ENCODE data around the gene PANK4.

Gene PANK4

DNA sequence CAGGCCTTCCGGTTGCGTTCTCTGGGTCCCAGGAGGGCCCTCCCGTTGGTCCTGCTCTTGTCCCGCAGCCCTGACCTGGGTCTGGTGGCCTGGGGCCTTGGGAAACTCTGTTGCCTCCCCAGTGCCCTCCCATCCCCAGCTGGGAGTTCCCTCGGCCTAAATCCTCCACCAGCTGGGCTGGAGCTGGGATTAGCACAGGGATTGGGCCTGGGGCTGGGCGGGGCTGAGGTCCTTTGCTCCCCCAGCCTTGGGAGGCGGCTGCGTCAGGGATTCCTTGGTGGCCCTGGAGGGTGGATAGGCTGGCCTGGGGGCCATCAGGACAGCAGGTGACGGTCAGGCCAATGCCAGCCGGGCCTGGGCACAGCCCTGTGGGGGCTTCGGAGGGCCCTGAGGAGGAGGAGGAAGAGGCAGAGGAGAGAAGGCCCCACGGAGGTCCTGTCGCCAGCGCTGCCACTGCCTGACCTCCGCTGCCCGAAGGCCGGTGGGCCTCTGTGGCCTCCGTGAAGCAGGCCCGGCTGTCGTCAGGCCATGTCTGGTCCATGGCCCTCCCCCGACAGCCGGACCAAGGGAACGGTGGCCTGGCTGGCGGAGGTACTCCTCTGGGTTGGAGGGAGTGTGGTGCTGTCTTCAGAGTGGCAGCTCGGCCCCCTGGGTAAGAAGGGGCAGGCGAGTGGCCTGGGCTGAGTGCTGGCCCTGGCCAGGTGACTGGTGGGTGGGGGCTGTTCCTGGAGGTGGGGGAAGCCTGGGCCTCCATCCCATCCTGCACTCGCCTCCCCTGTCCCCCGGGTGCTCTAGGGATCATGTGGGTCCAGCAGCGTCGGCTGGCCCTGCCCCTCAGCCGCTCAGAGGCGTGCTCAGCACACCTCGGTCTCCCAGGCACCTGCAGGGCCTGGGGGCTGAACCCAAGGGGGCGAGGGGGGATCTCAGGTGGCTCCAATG is 50.1 kb downstream of the PANK4 start, which contains the start of gene PLCH2:
Gene PLCH2 (plus strand): TSS at position 229 of the 939 bp plus-strand sequence. CDS start 300 bp downstream, at position 529.
- no peak for DNase-seq (ENCODE audit: low read depth)

- no peak for DNase-seq (ENCODE audit: low read depth)
Measured at GRCh38 chr1:2475571-2475970, 50.8 kb downstream of the PANK4 start.

- peak; percentile 9 for DNase-seq (ENCODE audit: low read depth)
Measured at GRCh38 chr1:2474933-2475371, 51.4 kb downstream of the PANK4 start.

DNA sequence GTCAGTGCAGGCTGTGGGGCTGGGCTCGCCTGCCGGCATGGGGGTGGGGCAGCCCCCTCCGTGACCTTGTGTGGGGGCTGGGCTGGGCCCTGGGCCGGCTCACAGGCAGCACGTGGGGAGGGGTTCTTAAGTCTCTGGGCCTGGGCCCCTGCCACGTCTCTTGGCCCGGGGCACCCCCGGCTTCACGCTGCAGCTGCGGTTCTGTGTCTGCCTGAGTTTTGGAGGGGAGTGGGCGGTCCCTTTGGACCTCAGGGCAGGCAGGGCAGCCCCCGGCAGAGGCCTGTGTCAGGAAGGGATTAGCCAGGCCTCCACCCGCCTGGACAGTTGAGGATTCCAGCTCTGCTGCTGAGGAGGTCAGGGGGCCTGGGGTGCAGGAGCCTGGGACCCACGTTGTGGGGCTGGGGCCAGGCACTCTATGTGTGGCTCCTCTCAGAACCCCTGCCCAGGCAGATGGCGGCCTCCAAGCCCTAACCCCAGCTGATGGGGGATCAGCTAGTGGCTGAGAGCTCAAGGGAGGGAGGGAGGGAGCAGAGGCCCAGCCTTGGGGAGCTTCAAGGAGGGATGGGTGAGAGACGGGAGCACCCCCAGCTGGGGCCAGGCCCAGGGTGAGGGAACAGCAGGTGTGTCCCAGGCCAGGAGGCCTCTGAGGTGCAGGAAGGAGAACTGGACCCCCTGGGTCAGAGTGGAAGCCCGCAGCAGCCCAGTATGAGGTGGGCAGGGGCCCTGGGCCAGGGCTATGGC is 52.1 kb downstream of the PANK4 start:
- no peak for DNase-seq (ENCODE audit: low read depth)

DNA sequence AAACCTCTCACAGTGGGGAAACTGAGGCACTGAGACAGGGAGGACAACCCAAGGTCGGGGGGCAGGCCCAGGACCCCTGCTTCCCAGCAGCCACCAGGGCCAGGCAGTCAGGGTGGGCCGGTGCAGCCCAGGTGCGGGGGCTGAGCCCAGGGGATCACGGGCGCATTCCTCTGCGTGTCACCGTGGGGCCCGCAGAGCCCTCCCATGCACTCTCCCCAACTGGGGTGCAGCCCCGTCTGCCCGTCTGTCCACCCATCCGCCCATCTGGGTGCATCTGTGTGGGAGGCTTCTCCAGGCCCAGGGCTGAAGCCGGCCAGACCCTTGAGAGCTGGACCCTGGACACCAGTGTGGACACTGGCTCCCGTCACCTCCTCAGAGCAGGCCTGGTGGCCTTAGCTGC is 53.2 kb downstream of the PANK4 start:
- DNase-seq (ENCODE audit: low read depth): no peak

GRCh38 chr1:2472561-2473177 is 53.7 kb downstream of the PANK4 start:
- no peak for DNase-seq (ENCODE audit: low read depth)

DNA sequence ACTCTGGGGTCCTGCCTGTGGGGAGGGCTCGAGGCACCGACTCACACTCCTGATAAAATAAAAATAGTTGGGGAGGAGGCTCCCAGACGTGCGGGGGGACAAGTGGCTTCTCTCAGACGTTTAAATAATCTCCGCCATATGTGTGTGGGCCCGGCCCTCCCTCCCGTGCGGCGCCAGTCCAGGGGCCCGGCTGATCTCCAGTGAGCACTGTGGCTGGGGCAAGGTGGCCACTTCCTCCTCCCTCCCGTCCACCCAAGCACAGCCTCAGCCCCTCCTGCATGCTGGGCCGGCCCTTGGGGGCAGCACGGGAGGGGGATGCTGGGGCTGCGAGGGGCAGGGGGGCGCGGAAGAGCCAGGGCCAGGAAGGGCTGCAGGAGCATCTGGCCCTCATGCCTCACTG is 54.3 kb downstream of the PANK4 start:
- DNase-seq (ENCODE audit: low read depth): no peak

DNA sequence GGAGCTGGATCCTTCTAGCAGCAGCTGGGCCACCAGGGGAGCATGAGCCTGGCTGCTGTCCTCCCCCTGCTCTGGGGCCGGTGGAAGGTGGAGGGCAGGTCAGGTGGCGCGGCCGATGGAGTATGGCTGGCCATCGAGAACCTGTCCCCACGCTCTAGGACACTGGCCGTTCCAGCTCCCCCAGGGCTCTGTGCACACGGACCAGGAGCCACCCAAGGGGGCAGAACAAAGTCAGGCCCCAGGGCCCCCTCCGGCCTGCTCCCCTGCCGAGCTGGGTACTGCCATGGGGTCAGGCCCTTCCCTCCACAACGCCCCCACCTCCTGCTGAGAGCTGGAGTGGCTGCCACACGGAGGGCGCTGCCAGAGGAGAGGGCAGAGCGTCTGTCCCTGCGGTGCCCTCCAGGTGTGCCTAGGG is 54.8 kb downstream of the PANK4 start:
- DNase-seq (ENCODE audit: low read depth): no peak

DNA sequence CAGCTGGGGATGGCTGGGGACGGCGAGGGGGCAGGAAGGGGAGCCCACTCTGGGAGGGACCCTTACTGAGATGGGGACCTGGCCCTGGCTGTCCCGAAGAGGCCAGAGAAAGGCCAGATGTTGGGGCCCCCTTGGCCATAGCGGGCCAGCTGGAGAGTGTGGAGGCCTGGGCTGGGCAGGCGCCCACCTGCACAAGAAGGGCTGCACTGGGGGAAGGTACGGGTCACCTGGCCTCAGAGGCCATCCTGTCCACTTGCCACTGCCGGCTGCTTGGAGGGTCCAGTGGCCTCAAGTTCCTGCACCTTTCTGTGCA is 55.3 kb downstream of the PANK4 start:
- DNase-seq (ENCODE audit: low read depth): no peak

GRCh38 chr1:2470290-2471158 is 55.9 kb downstream of the PANK4 start:
- DNase-seq (ENCODE audit: low read depth): no peak

DNA sequence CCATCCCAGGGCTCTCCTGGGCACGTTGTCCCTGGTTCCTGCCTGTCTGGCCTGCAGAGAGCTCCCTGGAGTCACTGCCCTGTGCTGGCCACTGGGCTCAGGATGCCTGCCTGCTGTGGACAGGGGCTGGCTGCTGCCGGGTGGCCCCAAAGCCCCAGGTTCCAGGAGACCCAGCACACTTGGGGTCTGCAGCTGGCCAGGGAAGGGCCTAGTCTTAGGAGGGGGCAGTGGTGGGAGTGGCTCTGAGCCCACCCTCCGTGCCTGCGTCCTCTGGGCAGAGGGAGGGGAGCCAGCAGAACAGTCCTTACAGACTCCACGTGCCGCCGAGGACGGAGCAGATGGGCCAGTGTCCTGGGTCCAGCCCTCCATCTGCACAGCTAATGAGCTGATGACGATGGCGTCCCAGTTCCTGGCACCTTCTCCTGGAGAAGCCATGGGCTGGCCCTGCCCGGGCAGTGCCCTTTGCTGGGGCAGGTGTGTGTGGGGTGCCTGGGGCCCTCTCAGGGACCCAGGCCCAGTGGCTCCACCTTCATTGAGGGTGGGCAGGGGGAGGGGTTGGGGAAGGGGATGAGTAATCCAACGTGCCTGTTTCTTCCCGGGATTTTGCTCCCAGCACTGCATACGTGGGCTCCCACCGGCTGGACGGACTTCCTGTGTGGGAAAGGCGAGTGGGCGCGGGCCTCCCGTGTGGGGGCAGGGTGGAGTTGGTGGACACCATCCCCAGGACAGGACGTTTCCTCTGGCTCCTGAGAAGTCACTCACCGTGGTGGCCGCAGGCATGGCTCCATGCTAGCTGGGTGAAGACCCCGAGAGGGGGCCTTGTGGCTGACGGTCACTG is 57.1 kb downstream of the PANK4 start:
- no peak for DNase-seq (ENCODE audit: low read depth)

DNA sequence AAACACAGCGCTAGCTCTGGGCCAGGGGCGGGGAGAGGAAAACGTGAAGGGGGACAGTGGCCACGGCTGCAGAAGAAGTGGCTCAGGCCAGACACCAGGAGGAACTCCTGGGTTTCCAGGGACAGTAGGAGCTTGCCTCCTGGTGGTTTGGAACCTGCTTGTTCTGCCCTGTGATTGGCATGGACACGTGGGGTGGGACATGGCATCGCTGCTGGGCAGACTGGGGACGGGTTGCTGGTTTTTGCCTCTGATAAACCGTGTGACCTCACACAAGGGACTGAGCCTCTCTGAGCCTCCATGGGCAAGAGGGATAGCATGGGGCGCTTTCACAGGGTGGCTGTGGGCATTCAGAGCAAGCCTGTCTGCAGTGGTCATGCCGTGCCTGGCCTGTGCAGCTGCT is 57.9 kb downstream of the PANK4 start:
- no peak for DNase-seq (ENCODE audit: low read depth)

- DNase-seq (ENCODE audit: low read depth): no peak
Measured at GRCh38 chr1:2468041-2468472, 58.3 kb downstream of the PANK4 start.

GRCh38 chr1:2466958-2467554 is 59.3 kb downstream of the PANK4 start:
- DNase-seq (ENCODE audit: low read depth): no peak

- no peak for DNase-seq (ENCODE audit: low read depth)
Measured at GRCh38 chr1:2466270-2466665, 60.1 kb downstream of the PANK4 start.

- no peak for DNase-seq (ENCODE audit: low read depth)
Measured at GRCh38 chr1:2465371-2466269, 60.8 kb downstream of the PANK4 start.

- no peak for DNase-seq (ENCODE audit: low read depth)
Measured at GRCh38 chr1:2463396-2463795, 63.0 kb downstream of the PANK4 start.

DNA sequence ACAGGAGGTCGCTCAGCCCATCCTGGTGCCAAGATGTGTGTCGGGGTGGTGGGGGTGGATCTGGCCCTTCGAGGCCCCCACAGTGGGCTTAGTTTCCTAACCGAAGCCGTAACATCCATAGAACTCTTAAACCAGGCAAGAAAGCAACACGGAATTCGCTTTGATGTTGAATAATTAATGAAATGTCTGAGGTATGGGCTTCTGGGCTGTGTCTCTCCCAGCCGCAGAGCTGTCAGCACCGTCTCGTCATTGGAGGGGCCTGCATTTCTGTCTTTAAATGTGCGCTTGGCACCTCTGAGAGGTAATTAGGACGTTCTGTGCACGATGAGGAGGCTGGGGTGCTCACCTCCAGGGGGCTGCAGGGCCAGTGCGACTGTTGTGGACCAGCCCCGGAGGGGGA is 63.6 kb downstream of the PANK4 start:
- DNase-seq (ENCODE audit: low read depth): no peak

GRCh38 chr1:2460996-2461751 is 65.2 kb downstream of the PANK4 start:
- no peak for DNase-seq (ENCODE audit: low read depth)

All from fibroblast of gingiva (primary cell).